ENCODE measurements around the gene FAM83E. TPM values are rescaled to one million over a fixed set of nuclear protein-coding genes. Genes with fewer than 3 reads are reported as not detected.

The FAM83E gene
- total and polyA plus RNA-seq, 2 of the 8 experiments (the other 6 are each of a cell fraction or from before 2014, with no cell fraction given), result 1.8 to 5.3 TPM

GRCh38 chr19:48627865-48628314 lies 13.0 kb upstream of the FAM83E start:
- no peak overlapping the region for H4K5ac ChIP-seq (ENCODE audit: insufficient read length, low read depth, low read length)
- CTCF ChIA-PET (ENCODE audit: partially characterized antibody), result interaction anchor here (0.8 kb wide), 1 partner anchor 11 kb away, joined by 5 read pairs; no protein-coding TSS in a partner anchor
- 90% methylated on average over 17 of the region's 17 CpGs; no CpG with 5 or more reads in 1 of the 2 experiments for WGBS, 2 experiments (ENCODE audit: extremely low coverage in 1 of 2, insufficient coverage in 1 of 2, insufficient read length in 1 of 2, insufficient replicate concordance in 2 of 2, low coverage in 1 of 2, low lambda C conversion rate in 2 of 2, missing lambda C conversion rate in 1 of 2)
- H4K91ac ChIP-seq (replicated peaks; ENCODE audit: insufficient read length, low read length), result no peak overlapping the region
- no peak overlapping the region for H3K4ac ChIP-seq (replicated peaks; ENCODE audit: insufficient read length, low read depth, low read length)
- no peak overlapping the region for H2AK5ac ChIP-seq (ENCODE audit: low read depth, low read length)
- FAIRE-seq, result no peak
- POLR2A ChIA-PET (ENCODE audit: partially characterized antibody), result interaction anchor here (1.0 to 30.9 kb wide), 5 partner anchors 9 to 138 kb away, joined by 3 to 788 read pairs (median 3); partner anchors contain the start of genes CA11, DBP, FAM83E and RPL18
- no peak overlapping the region for H4K8ac ChIP-seq (ENCODE audit: extremely low read depth, insufficient read depth, low read length)
- no peak overlapping the region for H2BK12ac ChIP-seq (ENCODE audit: low read depth, low read length)
- peaks cover 0 to 13% of the 10 kb centered on the region in 2 experiments; a peak in 3 of 4 replicates for H3K79me2 ChIP-seq (ENCODE audit: control insufficient read depth in 1 of 2, insufficient read depth in 2 of 2, low read length in 2 of 2)
- no peak overlapping the region; the same call in 1 of the 2 replicates for H3K18ac ChIP-seq (ENCODE audit: extremely low read depth, low read length)
- H2BK5ac ChIP-seq (ENCODE audit: low read depth, low read length), result no peak overlapping the region
- H3K56ac ChIP-seq (replicated peaks; ENCODE audit: insufficient read length, low read depth, low read length), result no peak overlapping the region
- H3K23ac ChIP-seq (ENCODE audit: insufficient read length), result no peak overlapping the region
- no peak overlapping the region for H2AFZ ChIP-seq (ENCODE audit: low read length)
- peaks cover 0 to 27% (median 18%) of the 10 kb centered on the region in 4 experiments; a peak in 6 of 7 replicates for H3K4me1 ChIP-seq (replicated peaks in 1 of 4; ENCODE audit: control insufficient read depth in 3 of 4, insufficient read depth in 4 of 4, low read length in 3 of 4)
- no peaks in the 10 kb centered on the region for H3K79me1 ChIP-seq (ENCODE audit: low read depth, low read length)
- peaks cover 2 to 11% of the 10 kb centered on the region in 2 experiments for H4K20me1 ChIP-seq (replicated peaks in 1 of 2; ENCODE audit: control insufficient read depth in 1 of 2, insufficient read depth in 2 of 2, low read length in 2 of 2)
- H3K27ac ChIP-seq (ENCODE audit: low read depth, low read length), result no peak overlapping the region
- no peak overlapping the region for H2BK15ac ChIP-seq (ENCODE audit: low read length)
- no peak overlapping the region for H3K9ac ChIP-seq (replicated peaks in 1 of 4; ENCODE audit: extremely low read depth in 1 of 4, low read depth in 3 of 4, low read length in 3 of 4)
- H3K23me2 ChIP-seq (ENCODE audit: low read depth, low read length), result peaks cover 22% of the 10 kb centered on the region
- no peak overlapping the region for H3K14ac ChIP-seq (ENCODE audit: insufficient read length)
- DNase-seq (ENCODE audit: low read depth in 1 of 2, low spot score in 2 of 2), result no peak
- no peak overlapping the region for H3K4me2 ChIP-seq (ENCODE audit: insufficient read depth in 1 of 2, low read depth in 2 of 2, low read length in 2 of 2)
- H3K27me3 ChIP-seq (replicated peaks in 1 of 4; ENCODE audit: control insufficient read depth in 3 of 4, extremely low read depth in 1 of 4, insufficient read depth in 3 of 4, low read length in 3 of 4), result no peaks in the 10 kb centered on the region
- H3K36me3 ChIP-seq (ENCODE audit: control insufficient read depth in 2 of 4, insufficient read depth in 4 of 4, low read length in 3 of 4), result peaks cover 0 to 11% (median 1%) of the 10 kb centered on the region in 4 experiments; a peak in 1 of 8 replicates
- H3K4me3 ChIP-seq (ENCODE audit: extremely low read depth in 1 of 4, insufficient read depth in 2 of 4, low read depth in 3 of 4, low read length in 4 of 4), result no peak overlapping the region
- no peak overlapping the region for H2BK120ac ChIP-seq (replicated peaks; ENCODE audit: low read depth, low read length)
- H3K9me3 ChIP-seq (ENCODE audit: insufficient read depth in 2 of 2, low read depth in 1 of 2, low read length in 1 of 2), result no peaks in the 10 kb centered on the region
- H2BK20ac ChIP-seq (ENCODE audit: low read length), result no peak overlapping the region
- no peak for TF ChIP-seq CHD1 (IDR thresholded peaks at IDR 0.05; ENCODE audit: low read depth, low read length)
- TF ChIP-seq BCL11A (IDR thresholded peaks at IDR 0.05; ENCODE audit: low read depth in 2 of 2, low read length in 2 of 2), result no peak
- TF ChIP-seq E2F6 (IDR thresholded peaks at IDR 0.05), result no peak
- TF ChIP-seq CHD2 (IDR thresholded peaks at IDR 0.05; ENCODE audit: low read length), result no peak
- TF ChIP-seq KDM1A (IDR thresholded peaks at IDR 0.05; ENCODE audit: borderline replicate concordance, low read length), result no peak
- TF ChIP-seq ATF3 (IDR thresholded peaks at IDR 0.05; ENCODE audit: insufficient read depth, low read depth, low read length), result no peak
- TF ChIP-seq SRF (IDR thresholded peaks at IDR 0.05; ENCODE audit: low read depth, low read length), result no peak
- no peak for TF ChIP-seq EP300 (IDR thresholded peaks at IDR 0.05; ENCODE audit: borderline replicate concordance in 1 of 2, low read depth in 2 of 2, low read length in 2 of 2)
- no peak for TF ChIP-seq ZNF274 (IDR thresholded peaks at IDR 0.05; ENCODE audit: borderline replicate concordance, extremely low read depth, low read length)
- no peak for TF ChIP-seq MAX (IDR thresholded peaks at IDR 0.05)
- TF ChIP-seq YY1 (IDR thresholded peaks at IDR 0.05; ENCODE audit: low read depth, low read length), result no peak
- TF ChIP-seq TAF1 (IDR thresholded peaks at IDR 0.05; ENCODE audit: low read depth, low read length), result no peak
